ENCODE measurements around the gene PLEKHA4. TPM values are rescaled to one million over a fixed set of nuclear protein-coding genes. Genes with fewer than 3 reads are reported as not detected.

The PLEKHA4 gene
- total RNA-seq, 4 donors from 2014 or later, result 11.4 to 27.4 (median 18.9) TPM

DNA sequence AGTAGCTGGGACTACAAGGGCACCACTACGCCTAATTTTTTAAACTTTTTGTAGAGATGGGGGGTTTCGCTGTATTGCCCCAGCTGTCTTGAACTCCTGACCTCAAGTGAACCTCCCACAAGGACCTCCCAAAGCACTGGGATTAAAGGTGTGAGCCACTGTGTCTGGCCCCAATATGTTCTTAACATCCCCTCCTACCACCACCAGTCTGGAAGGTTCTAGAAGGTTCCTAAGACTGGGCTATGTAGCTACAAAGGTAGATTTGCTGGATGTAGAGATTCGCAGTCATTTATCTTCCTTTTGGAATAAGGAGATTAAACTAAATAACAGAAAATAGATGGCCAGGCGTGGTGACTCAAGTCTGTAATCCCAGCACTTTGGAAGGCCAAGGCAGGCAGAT lies 37.5 kb downstream of the PLEKHA4 start:
- Histone ChIP-seq H3K4me3 (no peak overlapping the region), H3K4me1 (peaks cover 4 to 9% (median 9%) of the 10 kb centered on the region in 4 donors), H3K36me3 (peaks cover 0 to 47% (median 14%) of the 10 kb centered on the region in 4 donors), H3K27ac (replicated peaks in 1 of 4) (no peak overlapping the region), H3K9me3 (no peaks in the 10 kb centered on the region), H3K27me3 (no peaks in the 10 kb centered on the region)
- DNase-seq (ENCODE audit: extremely low spot score), result no peak
- 95% methylated on average over 4 of the region's 4 CpGs for WGBS
- TF ChIP-seq EP300 (IDR thresholded peaks at IDR 0.05) (no peak), POLR2AphosphoS5 (IDR thresholded peaks at IDR 0.05) (no peak), POLR2A (IDR thresholded peaks at IDR 0.05; ENCODE audit: low read depth) (no peak)
- TF ChIP-seq, protein P1, sequence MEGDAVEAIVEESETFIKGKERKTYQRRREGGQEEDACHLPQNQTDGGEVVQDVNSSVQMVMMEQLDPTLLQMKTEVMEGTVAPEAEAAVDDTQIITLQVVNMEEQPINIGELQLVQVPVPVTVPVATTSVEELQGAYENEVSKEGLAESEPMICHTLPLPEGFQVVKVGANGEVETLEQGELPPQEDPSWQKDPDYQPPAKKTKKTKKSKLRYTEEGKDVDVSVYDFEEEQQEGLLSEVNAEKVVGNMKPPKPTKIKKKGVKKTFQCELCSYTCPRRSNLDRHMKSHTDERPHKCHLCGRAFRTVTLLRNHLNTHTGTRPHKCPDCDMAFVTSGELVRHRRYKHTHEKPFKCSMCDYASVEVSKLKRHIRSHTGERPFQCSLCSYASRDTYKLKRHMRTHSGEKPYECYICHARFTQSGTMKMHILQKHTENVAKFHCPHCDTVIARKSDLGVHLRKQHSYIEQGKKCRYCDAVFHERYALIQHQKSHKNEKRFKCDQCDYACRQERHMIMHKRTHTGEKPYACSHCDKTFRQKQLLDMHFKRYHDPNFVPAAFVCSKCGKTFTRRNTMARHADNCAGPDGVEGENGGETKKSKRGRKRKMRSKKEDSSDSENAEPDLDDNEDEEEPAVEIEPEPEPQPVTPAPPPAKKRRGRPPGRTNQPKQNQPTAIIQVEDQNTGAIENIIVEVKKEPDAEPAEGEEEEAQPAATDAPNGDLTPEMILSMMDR (IDR thresholded peaks at IDR 0.05), result no peak
- intact Hi-C loops (cut with DNase I), result no loop called here

DNA sequence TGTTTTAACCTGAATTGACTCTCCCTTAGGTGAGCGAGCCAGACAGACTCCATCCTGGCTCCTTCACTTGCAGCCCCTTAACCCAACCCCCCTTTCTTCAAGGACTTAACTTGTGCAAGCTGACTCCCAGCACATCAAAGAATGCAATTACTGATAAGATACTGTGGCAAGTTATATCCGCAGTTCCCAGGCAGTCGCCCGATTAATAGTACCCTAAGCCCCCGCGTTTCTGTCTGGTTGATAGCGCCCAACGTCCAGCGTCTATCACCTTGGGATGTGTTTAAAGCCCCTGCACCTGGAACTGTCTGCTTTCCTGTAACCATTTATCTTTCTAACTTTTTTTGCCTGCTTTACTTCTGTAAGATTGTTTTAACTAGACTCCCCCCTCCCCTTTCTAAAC lies 38.3 kb downstream of the PLEKHA4 start:
- intact Hi-C loops (cut with DNase I), result no loop called here
- Histone ChIP-seq H3K27me3 (no peaks in the 10 kb centered on the region), H3K9me3 (no peaks in the 10 kb centered on the region), H3K36me3 (peaks cover 0 to 48% (median 14%) of the 10 kb centered on the region in 4 donors), H3K4me1 (peaks cover 0 to under 1% (median 0%) of the 10 kb centered on the region in 4 donors), H3K27ac (replicated peaks in 1 of 4) (no peak overlapping the region), H3K4me3 (no peak overlapping the region)
- DNase-seq (ENCODE audit: extremely low spot score), result no peak
- TF ChIP-seq POLR2A (IDR thresholded peaks at IDR 0.05; ENCODE audit: low read depth) (no peak), POLR2AphosphoS5 (IDR thresholded peaks at IDR 0.05) (no peak), EP300 (IDR thresholded peaks at IDR 0.05) (no peak)
- TF ChIP-seq, protein P1 (IDR thresholded peaks at IDR 0.05), result no peak
- 78% methylated on average over 9 of the region's 9 CpGs for WGBS

DNA sequence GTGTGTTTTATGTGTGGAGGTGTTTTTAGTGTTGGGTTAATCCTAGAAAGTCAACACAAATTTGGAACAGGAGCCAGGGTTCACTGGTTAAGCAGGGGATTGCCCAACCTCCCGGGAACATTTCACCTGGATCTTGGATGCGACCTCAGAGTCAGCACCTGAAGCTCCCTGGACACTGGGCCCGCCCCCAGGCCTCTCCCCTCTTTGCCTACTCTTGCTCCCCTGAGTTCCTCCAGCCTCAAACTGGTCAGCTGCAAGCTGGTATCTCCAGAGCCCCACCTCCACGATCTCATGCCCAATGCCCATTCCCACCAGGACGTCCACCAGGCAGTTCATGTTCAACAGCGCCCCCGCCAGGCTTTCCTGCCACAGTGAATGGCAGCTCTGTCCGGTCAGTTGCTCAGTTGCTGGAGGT lies 41.8 kb downstream of the PLEKHA4 start:
- 87% methylated on average over 8 of the region's 8 CpGs for WGBS
- no peak overlapping the region for H3K27ac ChIP-seq (replicated peaks in 1 of 4)
- DNase-seq (ENCODE audit: extremely low spot score), result no peak
- no peak overlapping the region for H3K4me3 ChIP-seq
- no peaks in the 10 kb centered on the region for H3K4me1 ChIP-seq
- H3K27me3 ChIP-seq, result no peaks in the 10 kb centered on the region
- TF ChIP-seq, protein P1 (IDR thresholded peaks at IDR 0.05), result no peak
- no peak for TF ChIP-seq EP300 (IDR thresholded peaks at IDR 0.05)
- no peak for TF ChIP-seq POLR2AphosphoS5 (IDR thresholded peaks at IDR 0.05)
- TF ChIP-seq POLR2A (IDR thresholded peaks at IDR 0.05; ENCODE audit: low read depth), result no peak
- H3K36me3 ChIP-seq, result peaks cover 0 to 23% (median 5%) of the 10 kb centered on the region in 4 donors
- no peaks in the 10 kb centered on the region for H3K9me3 ChIP-seq
- intact Hi-C loops (cut with DNase I), result no loop called here

DNA sequence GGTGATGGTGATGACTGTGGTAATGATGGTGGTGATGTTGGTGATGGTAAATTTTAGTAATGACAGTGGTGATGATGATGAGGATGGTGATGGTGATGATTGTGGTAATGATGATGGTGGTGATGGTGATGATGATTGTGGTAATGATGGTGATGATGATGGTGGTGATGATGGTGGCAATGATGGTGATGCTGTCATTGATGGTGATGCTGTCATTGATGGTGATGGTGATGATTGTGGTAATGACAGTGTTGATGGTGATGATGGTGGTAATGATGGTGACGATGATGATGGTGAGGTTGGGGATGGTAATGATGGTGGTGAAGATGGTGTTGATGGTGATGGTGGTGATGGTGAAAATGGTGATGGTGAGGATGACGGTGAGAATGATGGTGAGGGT lies 45.9 kb downstream of the PLEKHA4 start:
- H3K36me3 ChIP-seq, result peaks cover 0 to 6% (median 0%) of the 10 kb centered on the region in 4 donors
- DNase-seq (ENCODE audit: extremely low spot score), result no peak
- H3K4me1 ChIP-seq, result peaks cover 0 to 17% (median 14%) of the 10 kb centered on the region in 4 donors
- no peak overlapping the region for H3K4me3 ChIP-seq
- intact Hi-C loops (cut with DNase I), result no loop called here
- 100% methylated on average over 2 of the region's 2 CpGs for WGBS
- H3K27me3 ChIP-seq, result no peaks in the 10 kb centered on the region
- TF ChIP-seq POLR2AphosphoS5 (IDR thresholded peaks at IDR 0.05) (no peak), POLR2A (IDR thresholded peaks at IDR 0.05; ENCODE audit: low read depth) (no peak), EP300 (IDR thresholded peaks at IDR 0.05) (no peak)
- TF ChIP-seq, protein P1 (IDR thresholded peaks at IDR 0.05), result no peak
- no peak overlapping the region for H3K27ac ChIP-seq (replicated peaks in 1 of 4)
- H3K9me3 ChIP-seq, result no peaks in the 10 kb centered on the region

DNA sequence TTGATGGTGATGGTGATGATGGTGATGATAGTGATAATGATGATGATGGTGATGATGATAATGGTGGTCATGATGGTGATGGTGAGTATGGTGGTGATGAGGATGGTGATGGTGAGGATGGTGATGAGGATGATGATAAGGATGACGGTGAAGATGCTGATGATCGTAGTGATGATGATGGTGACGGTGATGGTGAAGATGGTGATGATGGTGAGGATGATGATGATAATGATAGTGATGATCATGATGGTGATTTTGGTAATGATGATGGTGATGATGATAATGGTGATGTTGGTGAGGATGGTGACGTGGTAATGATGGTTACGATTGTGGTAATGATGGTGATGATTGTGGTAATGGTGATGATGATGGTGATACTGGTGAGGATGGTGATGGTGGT lies 46.8 kb downstream of the PLEKHA4 start:
- no peaks in the 10 kb centered on the region for H3K9me3 ChIP-seq
- H3K4me1 ChIP-seq, result peaks cover 0 to 17% (median 14%) of the 10 kb centered on the region in 4 donors
- peaks cover 0 to 3% (median 0%) of the 10 kb centered on the region in 4 donors for H3K36me3 ChIP-seq
- WGBS, result 88% methylated on average over 5 of the region's 5 CpGs
- DNase-seq (ENCODE audit: extremely low spot score), result no peak
- intact Hi-C loops (cut with DNase I), result no loop called here
- no peak for TF ChIP-seq POLR2AphosphoS5 (IDR thresholded peaks at IDR 0.05)
- no peak for TF ChIP-seq EP300 (IDR thresholded peaks at IDR 0.05)
- no peaks in the 10 kb centered on the region for H3K27me3 ChIP-seq
- H3K4me3 ChIP-seq, result no peak overlapping the region
- no peak overlapping the region for H3K27ac ChIP-seq (replicated peaks in 1 of 4)

Measured in esophagus muscularis mucosa (tissue), 4 donors.